Psoas muscle (tissue), 8 donors: Measurements from ENCODE around the gene DHRS13. TPM values are rescaled to one million over a fixed set of nuclear protein-coding genes. Genes with fewer than 3 reads are reported as not detected.

Experiments used
- ATAC-seq, 4 donors: fragments of 200-7000 bp; cut with Tn5 transposase; one replicate each; pipeline ENCODE4 v1.9.1; 2020; ENCODE audit warnings: moderate library complexity in 3 of 4, mild to moderate bottlenecking in 2 of 4
- DNase-seq, 2 donors: peaks; one replicate each; pipeline ENCODE4 v3.0.0-alpha.2; 2020
- H3K27ac ChIP-seq: fragments of 200-600 bp; one replicate; pipeline ENCODE4 v1.8.0; 2022
- H3K27me3 ChIP-seq, 3 donors: fragments of 200-600 bp in 1 of 3; one replicate each; pipeline versions ENCODE4 v1.6.1 to v1.8.0; 2013 to 2022; ENCODE audit warnings: low read length in 2 of 3, mild to moderate bottlenecking in 2 of 3, moderate library complexity in 1 of 3; ENCODE audit not compliant: insufficient read depth in 3 of 3
- H3K36me3 ChIP-seq, 2 donors: fragments of 200-600 bp in 1 of 2; one replicate each; pipeline versions ENCODE4 v1.6.1 to v1.8.0; 2013 to 2022; ENCODE audit warnings: low read depth in 1 of 2, mild to moderate bottlenecking in 1 of 2, moderate library complexity in 1 of 2; ENCODE audit not compliant: insufficient read depth in 1 of 2
- H3K4me1 ChIP-seq: fragments of 200-600 bp; one replicate; pipeline ENCODE4 v1.8.0; 2022
- H3K4me3 ChIP-seq: fragments of 200-600 bp; one replicate; pipeline ENCODE4 v1.8.0; 2022; ENCODE audit warnings: mild to moderate bottlenecking
- H3K9me3 ChIP-seq: fragments of 200-600 bp; one replicate; pipeline ENCODE4 v1.8.0; 2022
- WGBS, 3 donors: extraction: QIAGEN DNeasy Blood & Tissue Kit; methylation state at CpG; one replicate each; pipeline versions ENCODE4 v1.1.6 to v1.1.7; 2013; 5-methylcytosine and 5-hydroxymethylcytosine counted together
- intact Hi-C, 2 donors: fragments of 100-400 bp; cut with DNase I; formaldehyde crosslinking; loops; one replicate each; pipeline versions ENCODE4 v1.11.0 to v1.14.2; 2022
- polyA plus RNA-seq, 3 donors: library from polyadenylated mRNA; stranded (reverse); fragments of 200-250 nt; gene quantifications; one replicate each; pipeline ENCODE4 v1.2.3, GENCODE V29; 2013
- total RNA-seq, 4 donors: library from RNA; stranded (reverse); fragmentation: NEBNext Ultra II Directional in 2 of 4; extraction: Animal tissue kit (Norgen Biotek cat#: 25700) in 2 of 4; gene quantifications; one replicate each; pipeline versions ENCODE4 v1.2.1 to v1.2.4, GENCODE V29; 2021 to 2023
- TF ChIP-seq, protein P1 (sequence below): fragments of 200-600 bp; IDR thresholded peaks from one replicate; pipeline ENCODE4 v1.8.0; 2022; ENCODE audit warnings: antibody characterized with exemption
- donor health status: healthy with polysubstance abuse.
- donor health status: DM: no; HTN: no; CAD: no; lungs with moderate emphysema.
- donor health status: Bipolar disorder and iron deficiency.
- donor health status: healthy.
- donor health status: DM: yes; HTN: yes; CAD: no.
- donor health status: DM: no; HTN: no; CAD: no.
- donor health status: DM: no; HTN: no; CAD: no.
- donor health status: DM: yes; HTN: yes; CAD: no.

DHRS13 gene
- total and polyA plus RNA-seq, 7 donors = 0.48 to 2.7 (median 1.2) TPM

DNA sequence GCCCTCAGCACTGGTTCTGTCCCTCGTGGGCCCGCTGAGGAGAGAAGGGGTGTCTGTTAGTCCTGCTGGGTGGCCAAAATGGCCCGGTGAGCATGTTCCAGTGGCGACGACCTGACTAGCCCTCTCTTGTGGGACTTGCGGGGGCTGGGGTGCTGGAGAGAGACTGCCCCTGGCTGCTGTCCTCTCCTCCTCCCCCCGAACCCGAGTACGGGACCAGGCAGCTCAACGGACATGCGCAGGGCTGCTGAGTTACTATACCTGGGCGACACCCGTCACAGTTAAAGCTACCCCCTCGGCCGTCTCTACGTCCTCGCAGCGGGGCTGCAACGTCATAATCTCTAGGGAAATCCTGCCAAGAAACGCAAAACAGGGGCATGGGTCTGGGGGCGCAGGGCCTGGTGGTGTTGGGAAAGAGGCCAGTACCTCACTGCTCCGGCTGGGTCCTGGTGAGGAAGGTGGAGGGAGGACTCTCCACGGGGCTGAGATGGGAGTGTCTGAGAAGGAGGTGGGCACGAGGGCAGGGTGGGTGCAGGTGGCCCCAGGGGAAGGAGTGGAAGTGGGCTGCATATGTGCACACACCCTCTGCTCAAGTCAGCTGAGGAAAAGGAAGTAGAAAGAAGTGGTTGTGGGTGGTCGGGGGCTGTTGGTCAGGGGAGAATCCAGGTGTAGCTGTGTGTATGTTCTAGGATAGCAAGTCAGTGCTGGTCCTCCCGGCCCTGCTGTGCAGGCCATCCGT, 18.7 kb downstream of the DHRS13 start:
- TF ChIP-seq, protein P1, sequence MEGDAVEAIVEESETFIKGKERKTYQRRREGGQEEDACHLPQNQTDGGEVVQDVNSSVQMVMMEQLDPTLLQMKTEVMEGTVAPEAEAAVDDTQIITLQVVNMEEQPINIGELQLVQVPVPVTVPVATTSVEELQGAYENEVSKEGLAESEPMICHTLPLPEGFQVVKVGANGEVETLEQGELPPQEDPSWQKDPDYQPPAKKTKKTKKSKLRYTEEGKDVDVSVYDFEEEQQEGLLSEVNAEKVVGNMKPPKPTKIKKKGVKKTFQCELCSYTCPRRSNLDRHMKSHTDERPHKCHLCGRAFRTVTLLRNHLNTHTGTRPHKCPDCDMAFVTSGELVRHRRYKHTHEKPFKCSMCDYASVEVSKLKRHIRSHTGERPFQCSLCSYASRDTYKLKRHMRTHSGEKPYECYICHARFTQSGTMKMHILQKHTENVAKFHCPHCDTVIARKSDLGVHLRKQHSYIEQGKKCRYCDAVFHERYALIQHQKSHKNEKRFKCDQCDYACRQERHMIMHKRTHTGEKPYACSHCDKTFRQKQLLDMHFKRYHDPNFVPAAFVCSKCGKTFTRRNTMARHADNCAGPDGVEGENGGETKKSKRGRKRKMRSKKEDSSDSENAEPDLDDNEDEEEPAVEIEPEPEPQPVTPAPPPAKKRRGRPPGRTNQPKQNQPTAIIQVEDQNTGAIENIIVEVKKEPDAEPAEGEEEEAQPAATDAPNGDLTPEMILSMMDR = no peak
- intact Hi-C loops = no loop called here
- WGBS, 3 donors = 87 to 91% (median 90%) methylated on average over 24 to 27 of the region's 27 CpGs
- DNase-seq = no peak
- Histone ChIP-seq H3K27ac (no peak overlapping the region), H3K27me3 (no peaks in the 10 kb centered on the region), H3K9me3 (no peaks in the 10 kb centered on the region), H3K4me3 (no peak overlapping the region), H3K36me3 (peaks cover 5 to 81% of the 10 kb centered on the region in 2 donors), H3K4me1 (no peaks in the 10 kb centered on the region)
- ATAC-seq = no peak

DNA sequence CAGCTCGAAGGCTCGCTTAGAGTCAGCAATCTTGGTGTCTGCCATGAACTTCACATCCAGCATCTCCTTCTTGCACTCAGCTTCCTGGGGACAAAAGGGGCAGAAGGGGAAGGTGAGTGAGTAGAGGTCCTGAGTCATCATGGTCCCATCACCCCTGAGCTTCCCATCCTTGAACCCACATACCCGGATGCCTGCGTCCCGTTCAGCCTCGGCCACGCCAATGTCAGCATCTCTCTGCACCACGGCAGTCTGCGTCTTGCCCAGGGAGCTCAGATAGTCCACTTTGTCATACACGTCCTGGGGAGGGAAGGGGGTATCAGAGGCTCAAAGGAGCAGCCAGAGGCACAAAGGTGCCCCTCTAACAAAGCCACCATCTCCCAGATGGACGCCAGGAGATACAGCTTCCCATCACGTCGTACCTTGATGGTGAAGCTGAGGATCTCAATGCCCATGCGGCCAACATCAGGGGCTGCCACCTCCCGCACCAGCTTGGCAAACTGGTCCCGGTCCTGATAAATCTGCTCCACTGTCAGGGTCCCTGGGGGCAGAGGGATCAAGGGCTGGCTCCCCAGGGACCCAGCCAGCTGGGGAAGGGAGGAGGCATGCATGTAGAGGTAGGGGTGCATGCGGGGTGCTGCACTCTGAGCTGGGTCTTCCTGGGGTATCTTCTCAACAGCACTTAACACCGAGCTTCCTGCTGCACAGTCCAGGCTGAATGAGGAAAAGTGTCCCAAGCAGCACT, 20.6 kb downstream of the DHRS13 start:
- H3K4me3 ChIP-seq = no peak overlapping the region
- no peaks in the 10 kb centered on the region for H3K9me3 ChIP-seq
- intact Hi-C loops = no loop called here
- ATAC-seq (no peak), DNase-seq (no peak)
- TF ChIP-seq, protein P1 = no peak
- H3K27ac ChIP-seq = no peak overlapping the region
- H3K4me1 ChIP-seq = no peaks in the 10 kb centered on the region
- no peaks in the 10 kb centered on the region for H3K27me3 ChIP-seq
- WGBS, 3 donors = 90 to 91% (median 90%) methylated on average over 18 of the region's 18 CpGs
- H3K36me3 ChIP-seq = peaks cover 5 to 80% of the 10 kb centered on the region in 2 donors

DNA sequence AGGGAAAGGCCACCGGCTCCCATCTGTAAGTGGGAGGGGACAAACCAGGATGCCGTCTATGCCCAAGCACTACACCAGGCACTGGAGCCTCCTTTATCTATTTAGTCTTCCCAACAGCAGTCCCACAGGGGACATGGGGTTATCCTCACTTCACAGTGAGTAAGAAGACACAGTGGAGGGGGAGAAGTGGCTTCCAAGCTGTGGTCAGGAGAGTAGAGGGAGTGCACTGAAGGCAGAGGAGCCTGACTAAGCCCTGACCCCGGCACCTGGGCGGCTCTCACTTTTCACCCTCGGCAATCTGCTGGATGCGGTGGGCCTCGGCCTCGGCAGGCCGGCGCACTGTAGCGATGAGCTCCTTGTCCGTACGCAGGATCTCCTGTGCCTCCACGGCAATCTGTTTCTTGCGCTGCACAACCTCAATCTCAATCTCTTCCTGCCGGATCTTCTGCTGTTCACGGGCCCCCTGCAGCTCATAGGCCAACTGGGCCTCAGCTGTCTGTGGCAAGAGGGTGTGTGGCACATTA, 21.3 kb downstream of the DHRS13 start:
- no peaks in the 10 kb centered on the region for H3K27me3 ChIP-seq
- no peak overlapping the region for H3K4me3 ChIP-seq
- intact Hi-C loops = no loop called here
- ATAC-seq (no peak), DNase-seq (no peak)
- TF ChIP-seq, protein P1 = no peak
- H3K27ac ChIP-seq = no peak overlapping the region
- no peaks in the 10 kb centered on the region for H3K4me1 ChIP-seq
- peaks cover 5 to 80% of the 10 kb centered on the region in 2 donors for H3K36me3 ChIP-seq
- WGBS, 3 donors = 89 to 95% (median 93%) methylated on average over 17 of the region's 17 CpGs
- H3K9me3 ChIP-seq = no peaks in the 10 kb centered on the region

DNA sequence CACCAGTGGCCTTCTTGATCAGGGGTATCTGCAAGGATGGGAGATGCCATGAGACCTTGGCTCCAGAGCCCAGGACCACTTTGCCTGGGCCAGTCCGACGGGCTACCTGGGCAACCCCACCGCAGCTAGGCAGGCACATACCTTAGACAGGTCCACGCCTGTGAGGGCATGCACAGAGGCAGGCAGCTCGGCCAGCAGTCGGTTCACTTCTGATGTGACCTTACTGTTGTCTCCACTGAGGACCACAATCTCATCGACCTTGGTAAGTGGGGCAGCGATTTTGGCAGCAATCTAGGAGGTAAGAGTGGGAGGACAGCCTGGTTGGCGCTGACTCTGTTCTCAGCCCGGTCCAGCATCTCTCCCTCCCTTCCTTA, 22.3 kb downstream of the DHRS13 start:
- intact Hi-C loops = no loop called here
- WGBS, 3 donors = 89 to 94% (median 90%) methylated on average over 10 of the region's 10 CpGs
- DNase-seq = peak in 1 of 2 donors; percentile 7
- Histone ChIP-seq H3K27me3 (no peaks in the 10 kb centered on the region), H3K4me1 (no peaks in the 10 kb centered on the region), H3K27ac (no peak overlapping the region), H3K36me3 (peaks cover 5 to 71% of the 10 kb centered on the region in 2 donors), H3K4me3 (no peak overlapping the region), H3K9me3 (no peaks in the 10 kb centered on the region)
- TF ChIP-seq, protein P1 = no peak
- ATAC-seq = no peak
